GM18867 (cell line): ENCODE measurements around the gene RNF6.

Experiments used
- ATAC-seq: cut with Tn5 transposase; IDR thresholded peaks from one replicate; pipeline ENCODE4 v1.9.1; 2021; ENCODE audit warnings: mild to moderate bottlenecking, moderate library complexity; ENCODE audit not compliant: unreplicated experiment

RNF6 gene

DNA sequence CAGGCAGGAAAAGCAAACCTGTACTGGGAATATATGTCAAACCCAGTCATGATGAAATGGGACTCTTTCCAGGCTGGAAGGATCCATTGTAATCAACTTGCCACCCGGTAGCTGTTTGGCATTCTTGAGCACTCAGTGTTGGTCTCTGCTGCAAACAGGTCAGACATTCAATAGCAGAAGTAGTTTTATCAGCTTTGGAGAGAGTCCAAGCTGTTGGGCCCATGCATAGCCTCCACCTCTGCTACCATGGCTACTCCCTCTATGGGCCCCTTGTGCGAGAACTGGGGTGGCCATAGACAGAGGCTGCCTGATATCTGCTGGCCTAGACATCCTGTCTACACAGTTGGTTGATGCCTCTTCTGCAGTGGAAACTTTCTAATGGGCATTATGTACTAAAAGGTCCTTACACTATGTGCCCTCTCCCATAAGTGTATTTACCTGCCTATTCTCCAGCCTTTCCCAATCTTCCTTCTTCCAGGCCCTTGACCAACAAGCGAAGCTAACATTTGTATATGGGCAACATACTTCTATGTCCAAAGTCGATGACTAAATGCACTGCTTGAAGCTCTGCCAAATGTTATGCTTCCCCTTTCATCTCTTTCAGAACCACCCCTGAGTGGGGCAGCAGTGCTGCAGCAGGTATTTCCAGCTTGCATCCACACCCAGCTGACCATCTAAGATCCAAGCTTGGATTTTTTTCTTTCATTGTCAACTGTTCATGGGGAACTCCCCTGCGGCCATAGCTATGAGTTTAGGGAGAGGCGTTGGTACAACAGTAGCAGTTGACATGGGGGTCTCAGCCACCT lies 5.3 kb upstream of the RNF6 start:
- ATAC-seq = no peak

DNA sequence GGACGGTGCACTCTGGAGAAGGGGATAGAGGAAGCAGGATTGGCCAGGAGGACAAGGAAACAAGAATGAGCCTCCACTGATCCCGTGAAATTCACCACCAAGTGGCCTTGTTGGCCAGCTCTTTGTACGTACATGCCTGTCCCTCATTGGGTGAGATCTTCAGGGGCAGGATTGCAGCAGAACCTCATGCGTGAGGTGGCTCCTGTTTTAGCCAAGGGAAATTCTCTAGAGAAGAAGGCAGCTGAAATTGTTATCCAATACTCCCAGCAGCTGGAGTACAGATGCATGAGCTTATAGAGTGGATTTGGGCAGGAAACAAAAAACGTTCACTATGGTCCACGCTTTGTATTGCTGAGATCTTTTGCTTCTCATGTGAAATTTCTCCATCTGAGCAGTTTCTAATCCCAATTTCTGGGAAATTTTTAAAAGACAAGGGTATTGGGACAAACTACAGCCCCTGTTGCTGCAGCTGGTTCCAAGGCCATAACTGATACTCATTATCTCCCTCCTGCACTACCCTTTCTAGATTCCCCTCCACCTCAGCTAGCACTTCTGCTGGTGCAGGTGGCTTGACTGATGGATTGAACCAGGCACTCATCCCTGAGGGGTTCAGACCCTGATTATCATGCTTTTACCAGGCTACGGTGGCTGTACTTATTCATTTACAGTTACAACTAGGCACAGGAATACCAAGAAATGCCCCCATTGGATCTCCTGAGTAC lies 3.9 kb upstream of the RNF6 start:
- ATAC-seq = no peak

DNA sequence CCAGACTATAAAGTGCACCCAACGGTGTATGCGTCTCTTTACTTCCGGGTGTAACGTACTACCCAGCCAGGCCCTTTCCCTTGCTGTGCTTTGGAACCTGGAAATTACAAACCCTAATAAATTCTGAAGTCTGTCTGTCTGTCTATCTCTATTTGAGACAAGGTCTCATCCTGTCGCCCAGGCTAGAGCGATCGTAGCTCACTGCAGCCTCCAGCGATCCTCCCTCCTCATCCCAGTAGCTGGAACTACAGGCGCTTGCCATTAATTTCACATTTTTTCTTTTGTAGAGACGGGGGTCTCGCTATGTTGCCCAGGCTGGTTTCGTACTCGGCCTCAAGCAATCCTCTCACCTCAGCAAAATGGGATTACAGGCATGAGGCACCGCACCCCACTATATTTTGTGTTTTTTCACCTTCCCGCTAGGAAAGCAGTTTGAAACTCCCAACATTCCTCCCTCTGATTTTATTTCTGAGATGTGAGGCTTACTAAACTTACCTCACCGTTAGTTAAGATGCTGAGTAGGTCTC lies 469 bp upstream of the RNF6 start:
- peak; percentile 41 for ATAC-seq

DNA sequence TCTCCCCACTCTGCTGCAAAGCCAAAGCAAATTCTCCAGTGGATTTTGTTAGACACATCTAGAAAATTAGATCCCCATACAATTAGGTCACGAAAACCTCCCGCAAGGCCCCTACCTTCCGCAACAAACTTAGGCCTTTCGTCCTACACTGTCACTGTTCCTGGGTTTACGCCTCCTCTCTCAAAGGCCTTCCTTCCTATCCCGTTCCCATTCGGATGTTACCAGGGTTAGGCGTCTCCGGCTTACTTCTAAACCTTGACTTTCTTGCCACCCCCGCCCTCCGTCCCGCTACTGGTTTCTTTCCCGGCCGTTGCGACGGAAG lies 754 bp downstream of the RNF6 start:
- no peak for ATAC-seq

DNA sequence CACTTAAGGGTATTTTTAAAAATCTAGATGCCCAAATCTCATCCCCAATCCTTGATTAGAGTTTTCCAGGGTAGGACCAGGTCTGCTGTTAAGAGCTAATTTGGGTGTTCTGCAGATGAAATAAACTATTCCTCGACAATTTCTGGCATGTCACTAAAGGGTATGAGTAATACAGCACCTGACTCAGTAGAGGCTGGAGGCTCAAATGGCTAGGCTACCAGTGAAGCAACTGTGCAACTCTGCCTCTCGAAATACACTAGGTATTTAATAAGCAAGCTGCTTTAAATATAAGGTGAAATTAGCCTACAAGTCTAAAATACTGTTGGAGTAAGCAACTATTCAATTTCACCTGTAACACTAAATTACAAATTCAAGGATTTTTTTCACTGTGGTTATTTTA lies 1.5 kb downstream of the RNF6 start:
- no peak for ATAC-seq

DNA sequence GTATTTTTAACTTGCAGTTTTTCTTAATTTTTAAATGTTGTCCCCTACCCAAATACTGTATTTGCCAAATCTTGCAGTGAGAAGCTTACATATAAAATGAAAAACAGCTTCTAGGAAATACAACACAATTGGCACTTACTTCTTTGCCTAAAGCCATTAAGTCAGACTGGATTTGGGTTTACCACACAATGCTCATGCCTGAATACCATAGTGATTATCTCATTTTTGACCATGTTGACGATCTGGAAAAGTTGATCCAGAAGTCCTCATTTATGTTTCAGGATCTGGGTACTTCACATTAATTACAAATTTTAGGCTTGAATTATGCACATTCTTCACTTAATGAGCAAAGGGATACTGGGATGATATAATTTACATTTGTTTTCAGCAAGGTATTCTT lies 2.4 kb downstream of the RNF6 start:
- ATAC-seq = no peak

DNA sequence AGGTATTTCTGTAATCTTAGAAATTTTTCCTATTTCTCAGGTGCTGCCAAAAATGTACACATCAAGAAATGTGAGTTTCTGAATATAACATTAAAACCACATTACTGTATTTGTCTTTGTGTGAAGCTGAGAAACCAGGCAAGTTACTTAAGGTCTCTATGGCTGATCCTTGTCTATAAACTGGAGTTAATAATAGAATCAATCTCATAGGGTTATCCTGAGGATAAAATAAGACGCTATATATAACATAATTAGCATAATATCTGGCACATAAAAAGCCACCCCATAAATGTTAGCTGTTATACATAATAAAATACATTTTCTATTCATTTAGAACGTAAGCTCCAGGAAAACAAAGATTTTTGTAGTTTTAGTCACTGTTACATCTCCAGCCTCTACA lies 6.1 kb downstream of the RNF6 start:
- ATAC-seq = no peak

DNA sequence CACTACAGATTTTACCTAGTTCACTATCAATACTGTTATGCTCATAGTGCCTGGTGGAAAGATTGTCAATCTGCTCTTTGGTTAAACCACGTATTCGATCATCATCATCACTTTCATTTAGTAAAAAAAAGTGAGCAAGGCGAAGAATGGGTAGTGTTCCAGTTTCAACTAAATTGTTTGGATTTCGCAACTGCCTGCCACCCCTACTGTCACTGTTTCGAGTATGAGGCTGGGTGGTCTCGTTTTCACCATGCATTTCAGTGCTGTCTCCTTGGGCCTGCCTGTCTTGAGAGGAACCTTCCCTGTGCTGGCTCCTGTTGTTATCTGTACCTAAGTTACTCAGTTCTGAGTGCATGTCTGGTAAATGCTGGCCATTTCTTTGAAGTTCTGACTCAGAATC lies 8.1 kb downstream of the RNF6 start:
- ATAC-seq = no peak

DNA sequence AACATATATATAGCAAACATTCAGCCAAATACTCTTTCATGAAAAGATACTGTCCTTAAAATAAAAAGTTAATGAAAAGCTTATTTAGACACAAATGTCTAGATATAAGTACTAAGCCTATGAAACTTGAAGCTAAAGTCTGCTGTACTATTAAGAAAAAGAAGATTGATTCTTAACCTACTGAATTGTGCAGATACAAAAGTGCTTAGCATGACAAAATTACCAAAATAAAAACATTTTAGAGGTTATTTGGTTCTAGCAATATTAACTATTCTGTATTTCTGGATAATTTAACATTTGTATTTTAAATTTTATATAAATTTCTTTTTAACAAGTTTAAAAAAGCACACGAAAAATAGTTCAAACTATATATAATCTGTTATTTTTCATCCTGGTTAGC lies 8.8 kb downstream of the RNF6 start:
- no peak for ATAC-seq

DNA sequence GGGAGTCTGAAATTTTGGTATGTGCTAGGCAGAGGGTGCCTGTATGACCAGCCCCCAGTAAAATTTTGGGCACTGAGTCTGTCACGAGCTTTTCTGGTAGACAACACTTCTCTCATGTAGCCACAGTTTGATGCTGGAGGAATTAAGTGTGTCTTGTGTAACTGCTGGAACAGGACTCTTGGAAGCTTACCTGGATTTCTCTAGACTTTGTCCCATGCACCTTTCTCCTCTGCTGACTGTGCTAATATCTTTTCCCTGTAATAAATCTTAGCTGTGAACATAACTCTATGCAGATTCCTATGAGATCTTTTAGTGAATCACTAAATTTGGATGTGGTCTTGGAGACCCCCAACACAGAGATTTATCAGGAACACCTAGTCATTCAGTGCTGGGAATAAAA lies 13.8 kb downstream of the RNF6 start:
- ATAC-seq = no peak

DNA sequence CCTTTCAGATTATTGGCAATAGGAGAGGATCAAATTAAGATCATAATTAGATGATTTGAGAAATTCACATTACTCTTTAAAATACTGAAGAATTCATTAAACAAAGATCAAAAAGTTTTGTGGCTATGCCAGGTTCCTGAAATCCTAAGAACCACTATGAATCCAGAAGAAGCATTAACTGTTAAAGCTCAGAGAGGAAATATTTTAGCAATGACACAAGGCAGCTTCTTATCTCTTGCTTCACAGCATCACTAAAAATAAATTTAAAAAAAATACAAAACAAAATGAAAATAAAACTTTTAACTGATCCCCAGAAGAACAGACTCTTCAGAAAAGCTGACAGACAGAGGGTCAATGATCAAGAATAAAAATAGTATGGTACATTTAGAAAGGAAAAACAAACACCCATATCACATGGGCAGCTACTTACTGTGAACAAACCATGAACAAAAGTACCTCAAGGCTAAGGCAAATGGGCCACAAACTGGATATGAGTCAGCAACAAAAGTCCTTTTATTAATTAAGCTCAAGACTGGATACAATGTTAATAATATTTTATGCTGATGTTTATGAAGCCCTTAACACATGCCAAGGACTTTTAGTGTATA lies 19.6 kb downstream of the RNF6 start:
- ATAC-seq = no peak

DNA sequence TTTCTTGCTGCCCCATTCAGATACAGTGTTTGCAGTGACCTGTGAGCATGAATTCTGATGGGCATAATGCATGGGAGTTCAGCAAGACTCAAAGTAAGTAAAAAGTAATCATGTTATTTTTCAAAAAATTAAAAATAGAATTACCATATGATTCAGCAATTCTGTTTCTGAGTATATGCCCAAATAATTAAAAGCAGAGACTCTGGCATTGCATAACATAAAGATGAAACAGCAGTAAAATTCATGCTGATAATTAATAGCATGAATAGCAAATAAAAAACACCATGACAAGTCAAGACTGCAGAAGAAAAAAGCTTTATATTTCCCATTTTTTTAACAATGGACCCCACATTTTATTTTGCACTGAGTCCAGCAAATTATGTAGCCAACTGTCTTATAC lies 21.3 kb downstream of the RNF6 start:
- no peak for ATAC-seq

DNA sequence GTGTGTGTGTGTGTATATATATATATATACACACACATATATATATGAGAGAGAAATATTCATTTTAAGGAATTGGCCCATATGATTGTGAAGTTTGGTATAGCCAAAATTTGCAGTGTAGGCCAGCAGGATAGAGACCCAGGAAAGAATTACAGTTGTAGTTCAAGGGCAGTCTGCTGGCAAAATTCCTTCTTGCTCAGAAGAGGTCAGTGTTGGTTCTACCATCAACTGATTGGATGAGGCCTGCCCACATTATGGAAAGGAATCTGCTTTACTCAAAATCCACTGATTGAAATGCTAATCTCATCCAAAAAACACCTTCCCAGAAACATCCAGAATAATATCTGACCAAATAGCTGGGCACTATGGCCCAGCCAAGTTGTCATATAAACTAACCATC lies 24.0 kb downstream of the RNF6 start:
- no peak for ATAC-seq

DNA sequence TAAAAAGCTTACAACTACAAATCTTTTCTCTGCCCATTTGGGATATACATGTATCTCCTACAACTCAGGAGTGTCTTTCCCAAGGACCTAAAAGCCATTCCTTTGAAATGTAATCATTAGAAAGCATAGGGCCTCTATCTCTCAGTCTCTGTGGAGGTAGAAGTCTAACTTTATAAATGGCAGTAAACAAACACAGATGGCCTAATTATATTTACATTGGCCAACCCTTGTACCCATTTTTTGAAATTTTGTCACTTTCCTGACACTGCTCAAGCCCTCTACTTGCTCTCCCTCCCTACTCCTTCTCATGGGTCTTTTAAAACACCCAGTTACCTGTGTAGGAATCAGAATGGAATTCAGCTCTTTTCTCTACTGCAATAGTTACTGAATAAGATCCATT lies 24.8 kb downstream of the RNF6 start:
- no peak for ATAC-seq

DNA sequence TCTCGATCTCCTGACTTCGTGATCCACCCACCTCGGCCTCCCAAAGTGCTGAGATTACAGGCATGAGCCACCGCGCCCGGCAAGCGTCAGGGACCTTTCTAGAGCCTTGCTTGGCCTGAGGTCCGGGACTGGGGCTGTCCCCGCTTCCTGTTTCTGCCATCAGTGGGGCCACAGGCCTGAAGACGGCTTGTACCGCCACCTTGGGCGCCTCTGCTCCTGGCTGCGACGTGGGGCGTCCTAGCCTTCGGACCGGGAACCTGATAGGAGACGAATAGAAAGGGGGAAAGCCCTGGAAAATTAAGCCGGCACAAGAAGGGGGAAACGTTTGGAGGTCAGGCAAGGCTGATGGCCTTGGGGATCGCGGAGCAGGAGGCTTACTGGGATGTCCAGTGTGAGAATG lies 35.1 kb downstream of the RNF6 start:
- peak; percentile 12 for ATAC-seq

DNA sequence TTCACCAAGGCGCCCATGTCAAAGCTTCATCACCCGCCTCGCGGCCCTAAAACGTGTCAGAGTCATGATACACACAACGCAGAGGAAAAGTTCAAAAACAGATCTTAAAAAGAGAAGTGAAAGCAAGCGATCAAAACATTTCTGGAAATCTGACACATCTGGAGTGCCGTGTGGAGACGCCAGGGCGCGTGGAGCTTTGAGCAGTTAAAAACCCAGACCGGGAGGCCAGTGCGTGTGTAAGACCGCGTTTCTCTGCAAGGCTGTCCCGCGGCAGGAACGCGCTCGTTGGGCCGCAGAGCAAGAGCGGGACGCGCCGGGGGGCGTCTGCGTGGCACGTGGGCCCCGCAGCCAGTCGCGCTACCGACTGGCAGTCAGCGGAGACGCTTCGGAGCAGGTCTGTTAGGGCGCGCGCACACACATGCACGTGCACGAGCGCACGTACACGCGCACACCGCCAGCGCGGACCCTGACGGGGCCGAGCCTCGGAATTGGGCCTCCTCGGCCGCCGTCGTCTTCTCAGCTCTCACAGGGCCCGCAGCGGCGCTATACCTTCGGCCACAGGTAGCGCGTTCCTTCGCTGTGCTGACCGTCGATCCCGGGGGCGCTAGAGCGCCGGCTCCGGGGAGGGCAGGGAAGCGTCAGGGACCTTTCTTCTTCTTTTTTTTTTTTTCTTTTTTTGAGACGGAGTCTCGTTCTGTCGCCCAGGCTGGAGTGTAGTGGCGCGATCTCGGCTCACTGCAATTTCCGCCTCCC lies 35.8 kb downstream of the RNF6 start:
- peak; percentile 84 for ATAC-seq

DNA sequence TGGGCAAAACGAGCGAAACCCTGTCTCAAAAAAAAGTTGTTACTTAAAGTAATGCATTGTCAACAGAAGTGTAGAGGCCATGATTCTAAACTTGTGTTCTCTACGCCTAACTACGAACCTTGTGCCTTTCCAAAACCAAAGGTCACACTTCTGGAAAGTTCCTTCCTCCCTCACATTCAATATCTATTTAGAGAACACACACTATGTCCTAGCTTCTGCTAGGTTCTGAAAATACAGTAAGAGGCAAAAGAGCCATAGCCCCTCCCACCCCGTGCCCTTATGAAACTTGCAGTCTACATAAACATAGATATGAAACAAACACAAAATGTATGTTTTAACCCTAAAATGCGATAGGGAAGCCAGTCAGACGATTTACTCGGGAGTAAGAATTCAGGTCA lies 36.4 kb downstream of the RNF6 start:
- no peak for ATAC-seq

DNA sequence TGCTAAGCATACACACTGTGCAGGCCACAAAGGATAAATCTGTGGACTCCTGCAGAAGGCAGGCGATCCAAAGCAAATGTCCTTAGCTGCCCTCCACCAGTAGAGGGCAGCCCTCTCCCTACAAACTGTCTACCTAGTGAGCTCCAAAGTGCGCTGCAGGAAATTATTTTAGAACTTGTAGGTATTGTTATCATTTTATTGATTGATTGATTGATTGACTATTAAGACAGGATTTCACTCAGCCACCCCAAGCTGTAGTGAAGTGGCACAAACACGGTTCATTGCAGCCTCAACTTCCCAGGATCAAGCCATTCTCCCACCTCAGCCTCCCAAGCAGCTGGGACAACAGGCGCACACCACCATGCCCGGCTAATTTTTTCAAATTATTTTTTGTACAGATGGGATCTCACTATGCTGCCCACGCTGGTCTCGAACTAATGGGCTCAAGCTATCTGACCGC lies 37.3 kb downstream of the RNF6 start:
- peak; percentile 37 for ATAC-seq

DNA sequence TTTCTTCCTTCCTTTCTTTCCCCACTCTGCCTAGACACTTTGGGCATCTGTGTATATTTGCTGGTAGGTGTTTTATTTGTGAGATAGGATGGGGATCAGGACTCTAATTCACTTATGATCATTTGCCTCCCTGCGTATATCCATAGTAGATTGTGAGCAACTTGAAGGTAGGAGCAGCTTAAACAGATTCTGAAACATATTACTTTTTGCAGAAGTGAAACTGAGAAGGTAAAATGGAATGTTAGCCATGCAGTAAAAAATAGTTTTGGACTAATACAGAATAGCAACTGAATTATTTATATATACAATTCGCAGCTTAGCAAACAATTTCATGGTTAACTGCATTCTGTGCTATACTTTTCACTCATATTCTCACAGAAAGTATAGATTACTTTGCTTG lies 38.7 kb downstream of the RNF6 start:
- no peak for ATAC-seq

DNA sequence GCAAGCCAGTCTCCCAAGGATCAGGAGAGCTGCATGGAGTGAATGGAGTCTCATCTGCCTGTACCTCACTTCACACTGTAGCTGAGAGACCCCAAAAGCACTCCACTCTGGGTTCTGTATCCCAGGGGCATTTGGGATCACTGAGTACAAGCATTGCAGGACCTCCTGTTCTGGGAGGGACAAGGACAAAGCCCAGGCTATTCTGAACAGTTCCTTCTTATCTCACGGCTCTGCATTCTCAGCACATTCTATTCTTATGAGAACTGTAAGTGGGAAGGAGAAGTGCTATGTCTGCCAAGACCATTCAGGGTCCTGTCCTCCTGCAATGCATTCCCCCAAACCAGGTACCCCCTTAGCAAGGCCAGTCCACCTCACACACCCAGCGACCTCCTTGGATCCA lies 42.8 kb downstream of the RNF6 start:
- no peak for ATAC-seq

DNA sequence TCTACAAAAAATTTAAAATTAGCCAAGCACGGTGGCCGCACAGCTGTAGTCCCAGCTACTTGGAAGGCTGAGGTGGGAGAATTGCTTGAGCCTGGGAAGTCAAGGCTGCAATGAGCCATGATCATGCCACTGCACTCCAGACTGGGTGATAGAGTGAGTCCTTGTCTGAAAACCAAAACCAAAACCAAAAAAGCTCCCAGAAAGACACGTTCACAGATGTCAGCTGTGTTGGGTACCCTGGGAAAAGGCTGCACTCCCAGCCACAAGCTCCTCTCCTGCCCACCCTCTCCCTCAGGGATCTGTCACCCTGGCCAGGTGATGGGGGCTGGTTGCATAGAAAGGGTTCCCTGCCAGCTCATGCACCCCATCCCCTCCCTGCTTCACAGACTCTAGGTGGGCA lies 53.3 kb downstream of the RNF6 start:
- no peak for ATAC-seq
